CD4-positive, alpha-beta T cell treated with Interleukin-10 for 1 hour (primary cell): ENCODE results near the gene ABL1.

Experiments
- DNase-seq: peaks from one replicate; pipeline ENCODE4 v3.0.0-alpha.2; 2020

ABL1 gene

DNA sequence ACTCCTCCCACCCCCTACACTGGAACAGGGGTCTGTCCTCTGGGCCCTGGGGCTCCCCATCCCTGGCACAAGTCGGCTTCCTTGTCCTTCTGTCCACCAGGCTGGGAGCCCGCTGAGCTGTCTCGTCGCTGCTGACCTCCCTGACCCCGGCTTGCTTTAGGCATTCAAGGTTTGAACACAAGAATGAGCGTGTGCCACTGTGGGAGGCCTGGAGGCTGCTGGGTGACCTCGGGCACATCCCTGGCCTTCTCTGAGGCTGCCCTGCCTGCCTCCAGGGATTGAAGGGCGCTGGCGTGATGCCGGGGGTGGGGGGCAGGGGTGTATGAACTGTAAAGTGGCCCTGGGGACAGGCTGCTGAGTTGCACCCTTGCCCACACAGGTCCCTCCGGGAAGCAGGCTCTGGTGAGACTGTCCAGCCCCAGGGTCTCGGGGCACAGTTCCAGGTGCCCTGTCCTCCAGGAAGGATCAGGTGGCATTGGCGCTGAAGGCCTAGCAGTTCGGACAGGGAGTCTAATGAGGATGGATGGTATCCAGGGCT is 85.8 kb downstream of the ABL1 start:
- no peak for DNase-seq

DNA sequence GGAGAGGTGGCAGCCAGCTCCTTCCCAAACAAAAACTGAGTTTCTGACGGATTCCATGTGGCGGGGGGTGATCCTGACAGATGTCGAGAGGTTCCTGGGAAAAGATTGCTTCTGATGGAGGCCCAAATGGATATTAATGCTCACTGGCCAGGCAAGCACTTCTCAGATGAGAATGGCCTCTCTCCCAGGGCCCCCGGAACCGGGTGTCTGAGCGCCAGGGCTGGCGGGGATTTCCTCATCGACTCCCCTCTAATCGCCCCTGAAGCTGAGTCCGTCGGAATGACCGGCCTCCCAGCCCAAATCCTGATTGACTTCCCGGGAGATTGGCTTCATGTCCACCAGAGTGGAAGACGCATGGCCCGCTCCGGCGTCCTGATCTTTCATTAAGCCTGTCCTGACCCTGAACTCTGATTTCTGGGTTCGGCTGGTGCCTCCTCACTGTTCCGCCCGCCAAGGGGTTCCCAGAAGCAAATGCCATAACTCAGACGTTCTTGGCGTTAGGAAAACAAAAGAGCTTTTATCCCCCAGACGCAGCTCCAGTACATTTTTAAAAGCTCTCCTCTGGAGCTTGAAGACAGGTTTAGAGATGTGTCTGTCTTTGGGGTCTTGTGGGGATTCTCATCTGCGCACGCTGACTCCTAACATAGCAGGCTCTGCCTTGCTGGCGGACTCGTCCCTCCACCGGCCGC is 86.4 kb downstream of the ABL1 start:
- no peak for DNase-seq

DNA sequence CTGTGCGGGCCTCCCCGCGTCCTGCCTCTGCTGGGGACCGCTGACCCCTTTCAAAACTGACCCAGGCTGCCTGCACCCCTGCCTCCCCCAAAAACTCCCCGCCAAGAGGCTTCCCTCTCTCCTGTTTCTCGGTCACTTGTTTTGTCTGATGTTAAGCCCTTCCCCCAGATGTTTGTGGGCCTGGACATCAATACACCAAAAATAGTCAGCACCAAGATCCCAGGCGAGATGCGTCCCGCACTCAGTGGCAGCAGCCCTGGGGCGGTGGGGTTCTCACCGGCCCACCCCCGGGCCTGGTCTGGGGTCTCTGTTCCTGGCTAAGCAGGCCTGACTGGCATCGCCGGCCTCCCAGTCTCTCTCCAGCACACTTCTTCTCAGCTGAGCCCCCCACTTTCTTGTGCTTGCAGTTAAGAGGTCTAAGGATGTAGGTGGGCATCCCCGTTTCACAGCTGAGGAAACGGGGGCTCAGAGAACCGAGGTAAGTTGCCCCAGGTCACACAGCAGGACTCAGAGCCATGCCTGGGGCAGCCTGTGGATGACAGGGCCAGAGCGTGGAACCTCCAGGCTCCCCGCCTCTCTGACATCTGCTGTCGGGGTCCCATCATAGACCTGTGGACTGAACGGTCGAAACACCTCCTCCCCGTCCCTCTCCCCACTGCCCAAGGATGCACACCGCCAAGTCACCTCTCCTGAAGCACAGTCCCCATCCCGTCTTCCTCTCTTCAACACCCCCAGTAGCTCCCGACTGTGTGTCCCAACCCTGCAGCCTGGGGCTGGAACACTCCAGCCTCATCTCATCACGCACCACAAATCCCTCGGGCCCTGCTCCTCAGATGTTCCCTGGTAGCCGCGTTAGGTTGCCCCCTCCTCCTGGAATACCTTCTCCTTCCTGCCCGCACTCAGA is 87.2 kb downstream of the ABL1 start:
- no peak for DNase-seq

- no peak for DNase-seq
Measured at GRCh38 chr9:130922893-130923610, 88.0 kb downstream of the ABL1 start.

- no peak for DNase-seq
Measured at GRCh38 chr9:130923611-130924447, 88.8 kb downstream of the ABL1 start.

DNA sequence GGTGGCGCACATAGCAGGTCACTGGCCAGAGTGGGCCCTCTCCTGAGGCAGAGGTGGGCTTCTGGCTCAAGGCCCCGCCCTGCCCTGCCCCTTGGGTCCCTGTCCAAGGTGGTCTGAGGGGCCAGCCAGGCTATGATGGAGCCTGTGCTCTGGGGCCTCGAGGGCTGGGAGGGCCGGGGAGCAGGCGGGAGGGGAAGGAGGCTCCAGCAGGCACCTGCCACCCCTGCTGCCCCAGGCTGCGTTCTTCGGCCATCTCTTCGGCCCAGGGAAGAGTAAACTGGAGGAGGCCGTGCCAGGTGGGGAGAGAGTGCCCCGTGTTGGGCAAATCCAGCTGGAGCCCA is 89.4 kb downstream of the ABL1 start:
- no peak for DNase-seq

- no peak for DNase-seq
Measured at GRCh38 chr9:130925050-130925678, 90.1 kb downstream of the ABL1 start.

- DNase-seq = no peak
Measured at GRCh38 chr9:130927338-130927737, 92.3 kb downstream of the ABL1 start.

DNA sequence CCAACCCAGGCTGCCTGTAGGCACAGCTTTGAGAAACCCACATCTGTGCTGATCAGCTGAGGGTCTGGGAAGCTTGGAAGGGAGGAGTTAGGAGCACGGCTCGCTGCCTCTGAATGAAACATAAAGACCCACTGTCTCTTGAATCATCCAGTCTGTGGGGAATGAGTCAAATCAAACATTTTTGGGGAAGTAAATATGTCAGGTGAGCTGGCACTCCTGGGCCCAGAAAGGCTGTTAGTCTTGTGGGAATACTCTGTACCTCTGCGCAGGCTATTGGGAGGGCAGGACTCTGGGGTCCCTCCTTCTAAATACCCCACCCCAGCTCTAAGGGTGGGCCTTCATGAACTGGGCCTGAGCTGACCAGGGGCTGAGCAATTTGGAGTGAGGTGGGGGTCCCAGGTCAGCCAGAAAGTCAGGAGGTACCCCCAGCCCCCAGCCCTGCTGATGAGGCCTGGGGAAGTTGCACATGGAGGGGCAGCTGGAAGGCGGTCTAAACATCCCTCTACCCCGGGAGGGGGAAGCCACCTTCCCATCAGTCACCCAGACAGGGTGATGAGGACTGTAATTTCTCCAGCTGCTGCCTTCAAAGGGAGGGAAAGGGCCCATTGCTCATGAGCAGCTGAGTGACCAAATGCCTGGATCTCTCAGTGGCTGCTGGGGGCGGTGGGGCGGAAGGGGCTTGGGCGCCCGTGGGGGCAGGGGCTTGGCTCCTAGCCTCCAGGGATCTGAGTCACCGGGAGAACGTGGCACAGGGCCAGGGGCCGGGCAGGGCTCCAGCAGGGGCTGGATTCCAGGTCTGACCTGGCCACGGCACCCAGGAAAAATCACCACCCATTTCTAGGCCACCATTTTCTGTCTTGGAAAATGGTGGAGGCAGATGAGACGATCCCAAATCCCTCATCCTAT is 93.2 kb downstream of the ABL1 start:
- DNase-seq = no peak

DNA sequence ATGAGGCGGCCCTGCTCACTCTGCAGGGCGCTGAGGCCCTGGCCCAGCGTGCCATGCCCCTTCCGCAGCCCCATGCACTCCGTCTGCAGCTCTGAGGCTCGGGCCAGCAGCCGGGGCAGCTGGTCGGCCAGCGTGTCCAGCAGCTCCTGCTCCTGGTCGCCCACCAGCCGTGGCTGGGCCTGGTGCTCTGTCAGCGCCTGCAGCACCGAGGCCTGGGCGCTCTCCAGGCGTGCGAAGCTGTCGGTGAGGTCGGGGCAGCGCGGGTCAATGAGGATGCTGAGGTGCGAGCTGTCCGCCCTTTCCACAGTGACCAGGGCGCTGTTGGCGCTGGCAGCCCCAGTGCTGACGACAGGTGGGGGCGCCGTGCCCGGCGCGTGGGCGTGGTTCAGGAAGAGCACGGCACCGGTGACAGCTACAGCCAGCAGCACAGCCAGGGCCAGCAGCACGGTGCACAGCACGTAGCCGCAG is 94.6 kb downstream of the ABL1 start:
- DNase-seq = no peak

DNA sequence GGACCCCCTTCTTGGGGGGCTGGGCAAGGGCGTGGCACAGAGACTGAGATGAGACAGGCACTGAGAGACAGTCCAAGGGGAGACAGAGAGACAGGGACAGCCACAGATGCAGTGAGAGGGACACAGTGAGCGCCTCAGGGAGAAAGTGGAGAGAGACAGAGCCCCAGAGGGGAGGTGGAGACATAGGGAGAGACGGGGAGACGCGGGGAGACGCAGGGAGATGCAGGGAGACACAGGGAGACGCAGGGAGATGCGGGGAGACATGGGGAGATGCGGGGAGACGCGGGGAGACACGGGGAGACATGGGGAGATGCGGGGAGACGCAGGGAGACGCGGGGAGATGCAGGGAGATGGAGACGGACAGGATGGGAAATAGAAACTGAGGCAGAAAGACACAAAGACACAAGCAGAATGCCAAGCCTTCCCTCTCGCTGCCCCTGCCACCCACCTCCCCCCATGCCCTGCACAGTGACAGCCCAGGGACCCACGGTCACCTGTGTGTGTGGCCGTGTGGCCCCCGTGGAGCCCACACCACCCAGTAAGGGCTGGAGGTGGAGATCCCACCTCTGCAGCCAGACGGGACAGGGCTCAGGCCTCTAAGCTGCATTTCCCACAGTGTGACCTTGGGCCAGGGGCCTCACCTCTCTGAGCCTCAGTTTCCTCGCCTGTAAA is 95.2 kb downstream of the ABL1 start:
- no peak for DNase-seq

DNA sequence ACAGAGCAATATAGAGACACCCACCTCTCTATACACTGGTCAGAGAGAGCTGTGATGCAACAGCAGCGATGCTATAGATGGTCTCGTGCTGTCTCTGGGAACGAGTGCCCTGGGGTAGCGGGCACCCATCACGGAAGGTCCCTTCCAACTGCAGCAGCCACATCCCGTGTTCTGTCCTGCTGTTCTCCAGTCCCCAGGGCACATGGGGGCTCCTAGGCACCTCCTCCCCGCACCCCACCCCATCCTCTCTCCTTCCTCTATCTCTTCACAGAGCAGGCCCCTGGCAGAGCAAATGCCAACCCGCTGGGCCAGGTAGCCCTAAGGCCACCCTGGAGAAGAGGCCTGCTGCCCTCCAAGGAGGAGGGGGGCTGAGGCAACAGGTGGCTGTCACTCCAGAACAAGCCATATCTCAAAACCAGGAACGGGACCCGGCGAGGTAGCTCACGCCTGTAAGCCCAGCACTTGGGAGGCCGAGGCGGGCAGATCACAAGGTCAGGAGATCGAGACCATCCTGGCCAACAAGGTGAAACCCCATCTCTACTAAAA is 95.8 kb downstream of the ABL1 start:
- no peak for DNase-seq

DNA sequence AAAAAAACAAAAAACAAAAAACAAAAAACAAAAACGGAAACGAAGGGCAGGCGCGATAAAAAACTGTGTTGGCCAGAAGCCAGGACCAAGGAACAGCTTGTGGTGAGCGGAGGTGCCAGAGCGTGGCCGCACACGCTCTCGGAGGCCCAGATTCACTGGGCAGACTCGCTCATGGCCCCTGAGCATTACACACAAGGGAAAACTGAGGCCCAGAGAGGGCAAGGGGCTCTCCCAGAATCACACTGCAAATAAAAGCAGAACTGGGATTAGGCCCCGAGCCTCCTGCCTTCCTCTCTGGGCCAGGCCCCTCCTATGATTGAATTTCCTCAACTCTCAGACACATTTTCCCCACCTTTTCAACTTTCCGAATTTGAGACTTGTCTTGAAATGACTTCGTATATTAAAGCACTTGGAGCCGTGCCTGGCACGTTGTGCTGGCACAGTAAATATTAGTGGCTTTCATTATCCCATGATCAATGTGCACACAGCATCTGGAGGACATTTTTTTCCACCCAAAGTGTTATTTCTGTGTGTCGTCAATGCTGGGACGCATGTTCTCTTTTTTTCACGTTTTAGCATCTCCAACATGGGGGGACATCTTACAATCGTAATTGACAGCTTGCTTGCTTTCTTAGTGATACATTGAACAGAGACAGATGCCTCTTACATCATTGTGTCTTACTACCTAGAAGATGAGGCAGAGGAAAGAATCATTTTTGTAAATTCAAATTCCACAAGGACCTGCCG is 96.6 kb downstream of the ABL1 start:
- DNase-seq = no peak

GRCh38 chr9:130932255-130933079 is 97.4 kb downstream of the ABL1 start:
- no peak for DNase-seq

GRCh38 chr9:130933114-130934046 is 98.3 kb downstream of the ABL1 start:
- DNase-seq = no peak

DNA sequence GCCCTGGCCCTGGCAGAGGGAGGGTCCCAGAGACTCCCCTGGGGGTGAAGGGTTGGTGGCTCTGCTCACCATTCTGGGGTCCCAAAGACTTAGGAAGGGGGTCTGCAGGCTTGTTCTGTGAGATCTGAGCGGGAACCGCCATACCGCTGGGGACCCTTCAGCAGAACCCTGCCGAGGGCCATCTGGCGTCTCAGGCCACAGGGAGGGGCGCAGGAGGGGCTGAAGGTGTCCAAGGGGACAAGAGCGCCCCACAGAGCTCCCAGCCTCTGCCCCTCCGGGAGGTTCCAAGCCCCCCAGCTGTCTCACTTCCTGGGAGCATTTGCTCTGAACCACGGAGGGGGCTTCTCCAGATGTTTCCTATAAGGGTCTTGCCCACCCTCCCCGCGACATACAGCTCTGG is 99.2 kb downstream of the ABL1 start:
- DNase-seq = no peak
